ENCODE results near the gene MRPL14.

MRPL14 gene

GRCh38 chr6:44101832-44102231, 25.4 kb downstream of the MRPL14 start:
- no peaks in the 10 kb centered on the region for H3K79me2 ChIP-seq (ENCODE audit: control insufficient read depth, low read length)
- no peak overlapping the region for H3K4me2 ChIP-seq (ENCODE audit: low read length)
- H3K4me3 ChIP-seq (ENCODE audit: low read length), result no peak overlapping the region
- no peak for TF ChIP-seq CTCF (IDR thresholded peaks at IDR 0.05; ENCODE audit: low read depth, low read length, poor library complexity, severe bottlenecking)
- no peak for TF ChIP-seq EZH2phosphoT487 (IDR thresholded peaks at IDR 0.05; ENCODE audit: borderline replicate concordance, low read length)
- H3K36me3 ChIP-seq (ENCODE audit: control insufficient read depth, low read length), result peaks cover 50% of the 10 kb centered on the region
- H3F3A ChIP-seq (ENCODE audit: control insufficient read depth, insufficient read depth), result no peaks in the 10 kb centered on the region
- H3K27ac ChIP-seq (ENCODE audit: low read depth, low read length), result no peak overlapping the region
- no peaks in the 10 kb centered on the region for H3K4me1 ChIP-seq (ENCODE audit: control insufficient read depth, low read length)
- H3K9me2 ChIP-seq (replicated peaks; ENCODE audit: control insufficient read depth, low read length), result no peaks in the 10 kb centered on the region
- 0 out of 2 replicates have a peak, but pooled peaks cover 3% of the 10 kb centered on the region for H4K20me1 ChIP-seq (ENCODE audit: control insufficient read depth, insufficient read depth, low read depth, low read length)
- H3K27me3 ChIP-seq (ENCODE audit: control insufficient read depth, low read length), result no peaks in the 10 kb centered on the region
- H3K9me3 ChIP-seq (ENCODE audit: control insufficient read depth, insufficient read depth, low read length), result no peaks in the 10 kb centered on the region

- no peaks in the 10 kb centered on the region for H3K79me2 ChIP-seq (ENCODE audit: control insufficient read depth, low read length)
- peaks cover 37% of the 10 kb centered on the region for H3K36me3 ChIP-seq (ENCODE audit: control insufficient read depth, low read length)
- no peaks in the 10 kb centered on the region for H3K4me1 ChIP-seq (ENCODE audit: control insufficient read depth, low read length)
- no peak overlapping the region for H3K4me2 ChIP-seq (ENCODE audit: low read length)
- 0 out of 2 replicates have a peak, but pooled peaks cover 3% of the 10 kb centered on the region for H4K20me1 ChIP-seq (ENCODE audit: control insufficient read depth, insufficient read depth, low read depth, low read length)
- H3K9me2 ChIP-seq (replicated peaks; ENCODE audit: control insufficient read depth, low read length), result no peaks in the 10 kb centered on the region
- no peak overlapping the region for H3K27ac ChIP-seq (ENCODE audit: low read depth, low read length)
- H3K4me3 ChIP-seq (ENCODE audit: low read length), result no peak overlapping the region
- no peaks in the 10 kb centered on the region for H3K9me3 ChIP-seq (ENCODE audit: control insufficient read depth, insufficient read depth, low read length)
- TF ChIP-seq EZH2phosphoT487 (IDR thresholded peaks at IDR 0.05; ENCODE audit: borderline replicate concordance, low read length) (no peak), CTCF (IDR thresholded peaks at IDR 0.05; ENCODE audit: low read depth, low read length, poor library complexity, severe bottlenecking) (peak; percentile 54)
- H3F3A ChIP-seq (ENCODE audit: control insufficient read depth, insufficient read depth), result no peaks in the 10 kb centered on the region
- H3K27me3 ChIP-seq (ENCODE audit: control insufficient read depth, low read length), result no peaks in the 10 kb centered on the region
Measured at GRCh38 chr6:44100088-44100550, 27.1 kb downstream of the MRPL14 start.

- no peaks in the 10 kb centered on the region for H3K9me3 ChIP-seq (ENCODE audit: control insufficient read depth, insufficient read depth, low read length)
- H3K27me3 ChIP-seq (ENCODE audit: control insufficient read depth, low read length), result no peaks in the 10 kb centered on the region
- no peaks in the 10 kb centered on the region for H3K9me2 ChIP-seq (replicated peaks; ENCODE audit: control insufficient read depth, low read length)
- H3K27ac ChIP-seq (ENCODE audit: low read depth, low read length), result no peak overlapping the region
- no peak for TF ChIP-seq EZH2phosphoT487 (IDR thresholded peaks at IDR 0.05; ENCODE audit: borderline replicate concordance, low read length)
- TF ChIP-seq CTCF (IDR thresholded peaks at IDR 0.05; ENCODE audit: low read depth, low read length, poor library complexity, severe bottlenecking), result no peak
- no peaks in the 10 kb centered on the region for H3K4me1 ChIP-seq (ENCODE audit: control insufficient read depth, low read length)
- H3K36me3 ChIP-seq (ENCODE audit: control insufficient read depth, low read length), result peaks cover 28% of the 10 kb centered on the region
- H3K4me3 ChIP-seq (ENCODE audit: low read length), result no peak overlapping the region
- H3F3A ChIP-seq (ENCODE audit: control insufficient read depth, insufficient read depth), result no peaks in the 10 kb centered on the region
- H3K79me2 ChIP-seq (ENCODE audit: control insufficient read depth, low read length), result no peaks in the 10 kb centered on the region
- no peak overlapping the region for H3K4me2 ChIP-seq (ENCODE audit: low read length)
- H4K20me1 ChIP-seq (ENCODE audit: control insufficient read depth, insufficient read depth, low read depth, low read length), result 0 out of 2 replicates have a peak, but pooled peaks cover 3% of the 10 kb centered on the region
Measured at GRCh38 chr6:44099192-44099591, 28.1 kb downstream of the MRPL14 start.
